ENCODE data around the gene VWC2L. TPM values are rescaled to one million over a fixed set of nuclear protein-coding genes. Genes with fewer than 3 reads are reported as not detected.

Gene VWC2L
- total and polyA plus RNA-seq, 2 donors (not counting 3 experiments of a cell fraction or from before 2014, with no cell fraction given): not detected

DNA sequence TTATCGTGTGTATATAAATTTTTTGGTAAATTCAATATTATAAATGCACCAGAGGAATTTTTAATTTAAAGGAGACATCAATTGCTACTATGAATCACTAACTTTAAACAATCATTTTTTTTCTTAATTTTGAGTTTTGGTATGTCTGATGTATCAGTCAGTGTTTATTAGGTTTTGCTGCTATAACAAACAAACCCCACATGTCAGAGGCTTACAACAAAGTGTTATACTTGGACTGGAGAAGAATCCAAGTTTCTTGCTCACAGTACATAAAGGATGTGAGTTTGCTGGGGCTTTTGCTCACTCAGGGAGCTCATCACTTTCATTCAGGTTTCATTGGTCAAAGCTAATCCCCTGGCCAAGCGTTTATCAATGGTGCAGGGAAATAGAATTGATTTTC, 81.8 kb downstream of the VWC2L start:
- intact Hi-C loops (cut with micrococcal nuclease) (no loop called here), dilution Hi-C loops (cut with MboI; ENCODE audit: extremely low pct_ligation_motif_present, low sequenced_read_pairs) (no loop called here)
- Histone ChIP-seq H4K20me1 (replicated peaks; ENCODE audit: control insufficient read depth, extremely low read depth, insufficient read depth, low read length) (no peaks in the 10 kb centered on the region), H3K4me1 (ENCODE audit: control insufficient read depth, extremely low read depth, insufficient read depth, low read length) (no peaks in the 10 kb centered on the region), H3K9me1 (replicated peaks; ENCODE audit: control insufficient read depth, extremely low read depth, insufficient read depth, low read length) (no peaks in the 10 kb centered on the region), H3K4me2 (ENCODE audit: insufficient read depth, low read length) (no peak overlapping the region), H3K27me3 (ENCODE audit: control insufficient read depth in 2 of 2, insufficient read depth in 2 of 2, low read length in 2 of 2) (no peaks in the 10 kb centered on the region), H3K9me3 (replicated peaks; ENCODE audit: control insufficient read depth, insufficient read depth, low read length) (no peaks in the 10 kb centered on the region), H2AFZ (ENCODE audit: low read depth, low read length) (no peak overlapping the region), H3K36me3 (ENCODE audit: control insufficient read depth in 2 of 2, extremely low read depth in 1 of 2, insufficient read depth in 2 of 2, low read length in 2 of 2) (no peaks in the 10 kb centered on the region), H3K27ac (ENCODE audit: insufficient read depth, low read depth, low read length) (no peak overlapping the region), H3K79me2 (ENCODE audit: control insufficient read depth, insufficient read depth, low read length) (no peaks in the 10 kb centered on the region), H3K9ac (replicated peaks; ENCODE audit: extremely low read depth, insufficient read depth, low read length) (no peak overlapping the region), H3K4me3 (replicated peaks in 1 of 3; ENCODE audit: insufficient read depth in 1 of 3, low read depth in 1 of 3, low read length in 3 of 3) (no peak overlapping the region)
- ChIA-PET POLR2A (no interaction called here), CTCF (no interaction called here)
- no peak for FAIRE-seq
- DNase-seq (ENCODE audit: low read depth, low spot score): no peak
- TF ChIP-seq EZH2 (IDR thresholded peaks at IDR 0.05; ENCODE audit: borderline replicate concordance, low read depth, low read length, severe bottlenecking) (no peak), FOS (IDR thresholded peaks at IDR 0.05; ENCODE audit: borderline replicate concordance, insufficient read depth, low read length) (no peak), GATA2 (IDR thresholded peaks at IDR 0.05; ENCODE audit: insufficient read depth, insufficient read length, low read depth, low read length) (no peak), JUN (IDR thresholded peaks at IDR 0.05; ENCODE audit: borderline replicate concordance, insufficient read depth, insufficient read length, low read depth) (no peak)
- TF ChIP-seq, protein P1, sequence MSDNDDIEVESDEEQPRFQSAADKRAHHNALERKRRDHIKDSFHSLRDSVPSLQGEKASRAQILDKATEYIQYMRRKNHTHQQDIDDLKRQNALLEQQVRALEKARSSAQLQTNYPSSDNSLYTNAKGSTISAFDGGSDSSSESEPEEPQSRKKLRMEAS (IDR thresholded peaks at IDR 0.05; ENCODE audit: insufficient read depth, insufficient read length): no peak
- BruUV-seq (replicated peaks): no TSS peak

DNA sequence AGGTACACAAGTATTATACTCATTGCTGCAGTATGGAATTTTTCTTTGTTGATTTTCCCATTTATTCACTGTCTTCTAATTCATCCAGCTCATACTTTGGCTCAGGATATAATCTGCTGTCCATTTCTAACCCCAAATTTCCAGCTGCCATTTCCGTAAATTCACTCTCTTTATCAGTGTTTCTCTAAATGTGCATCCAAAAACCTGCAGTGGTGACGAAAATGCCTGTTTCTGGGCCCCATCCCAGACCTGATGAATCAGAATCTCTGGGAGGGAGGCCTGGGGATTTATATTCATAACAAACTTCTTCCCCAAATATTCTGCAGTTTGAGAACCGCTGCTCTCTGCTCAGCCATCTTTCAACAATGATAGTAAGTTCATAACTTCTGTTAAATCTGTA, 86.6 kb downstream of the VWC2L start:
- Histone ChIP-seq H3K27me3 (ENCODE audit: control insufficient read depth in 2 of 2, insufficient read depth in 2 of 2, low read length in 2 of 2) (no peaks in the 10 kb centered on the region), H3K27ac (ENCODE audit: insufficient read depth, low read depth, low read length) (no peak overlapping the region), H3K79me2 (ENCODE audit: control insufficient read depth, insufficient read depth, low read length) (no peaks in the 10 kb centered on the region), H3K9ac (replicated peaks; ENCODE audit: extremely low read depth, insufficient read depth, low read length) (no peak overlapping the region), H4K20me1 (replicated peaks; ENCODE audit: control insufficient read depth, extremely low read depth, insufficient read depth, low read length) (no peaks in the 10 kb centered on the region), H2AFZ (ENCODE audit: low read depth, low read length) (no peak overlapping the region), H3K9me3 (replicated peaks; ENCODE audit: control insufficient read depth, insufficient read depth, low read length) (no peaks in the 10 kb centered on the region), H3K36me3 (ENCODE audit: control insufficient read depth in 2 of 2, extremely low read depth in 1 of 2, insufficient read depth in 2 of 2, low read length in 2 of 2) (no peaks in the 10 kb centered on the region), H3K9me1 (replicated peaks; ENCODE audit: control insufficient read depth, extremely low read depth, insufficient read depth, low read length) (no peaks in the 10 kb centered on the region), H3K4me3 (replicated peaks in 1 of 3; ENCODE audit: insufficient read depth in 1 of 3, low read depth in 1 of 3, low read length in 3 of 3) (no peak overlapping the region), H3K4me2 (ENCODE audit: insufficient read depth, low read length) (no peak overlapping the region), H3K4me1 (ENCODE audit: control insufficient read depth, extremely low read depth, insufficient read depth, low read length) (no peaks in the 10 kb centered on the region)
- no peak for TF ChIP-seq MYC (IDR thresholded peaks at IDR 0.05; ENCODE audit: low read depth, low read length)
- no peak for TF ChIP-seq POLR2A (IDR thresholded peaks at IDR 0.05; ENCODE audit: low read depth, low read length)
- TF ChIP-seq, protein P1 (IDR thresholded peaks at IDR 0.05; ENCODE audit: insufficient read depth, insufficient read length): no peak
- no peak for TF ChIP-seq JUN (IDR thresholded peaks at IDR 0.05; ENCODE audit: borderline replicate concordance, insufficient read depth, insufficient read length, low read depth)
- no peak for TF ChIP-seq EZH2 (IDR thresholded peaks at IDR 0.05; ENCODE audit: borderline replicate concordance, low read depth, low read length, severe bottlenecking)
- TF ChIP-seq FOS (IDR thresholded peaks at IDR 0.05; ENCODE audit: borderline replicate concordance, insufficient read depth, low read length): no peak
- TF ChIP-seq POLR2AphosphoS5 (IDR thresholded peaks at IDR 0.05; ENCODE audit: insufficient read depth, low read depth, low read length): no peak
- TF ChIP-seq, protein P2, sequence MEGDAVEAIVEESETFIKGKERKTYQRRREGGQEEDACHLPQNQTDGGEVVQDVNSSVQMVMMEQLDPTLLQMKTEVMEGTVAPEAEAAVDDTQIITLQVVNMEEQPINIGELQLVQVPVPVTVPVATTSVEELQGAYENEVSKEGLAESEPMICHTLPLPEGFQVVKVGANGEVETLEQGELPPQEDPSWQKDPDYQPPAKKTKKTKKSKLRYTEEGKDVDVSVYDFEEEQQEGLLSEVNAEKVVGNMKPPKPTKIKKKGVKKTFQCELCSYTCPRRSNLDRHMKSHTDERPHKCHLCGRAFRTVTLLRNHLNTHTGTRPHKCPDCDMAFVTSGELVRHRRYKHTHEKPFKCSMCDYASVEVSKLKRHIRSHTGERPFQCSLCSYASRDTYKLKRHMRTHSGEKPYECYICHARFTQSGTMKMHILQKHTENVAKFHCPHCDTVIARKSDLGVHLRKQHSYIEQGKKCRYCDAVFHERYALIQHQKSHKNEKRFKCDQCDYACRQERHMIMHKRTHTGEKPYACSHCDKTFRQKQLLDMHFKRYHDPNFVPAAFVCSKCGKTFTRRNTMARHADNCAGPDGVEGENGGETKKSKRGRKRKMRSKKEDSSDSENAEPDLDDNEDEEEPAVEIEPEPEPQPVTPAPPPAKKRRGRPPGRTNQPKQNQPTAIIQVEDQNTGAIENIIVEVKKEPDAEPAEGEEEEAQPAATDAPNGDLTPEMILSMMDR (IDR thresholded peaks at IDR 0.05; ENCODE audit: extremely low read depth in 1 of 2, insufficient read depth in 1 of 2, low read depth in 1 of 2, low read length in 2 of 2): no peak
- no peak for TF ChIP-seq GATA2 (IDR thresholded peaks at IDR 0.05; ENCODE audit: insufficient read depth, insufficient read length, low read depth, low read length)
- no TSS peak for BruUV-seq (replicated peaks)
- dilution Hi-C loops (cut with MboI; ENCODE audit: extremely low pct_ligation_motif_present, low sequenced_read_pairs): no loop called here
- ChIA-PET CTCF (no interaction called here), POLR2A (no interaction called here)
- no peak for DNase-seq (ENCODE audit: low read depth, low spot score)
- intact Hi-C loops (cut with micrococcal nuclease): no loop called here
- FAIRE-seq: no peak
